GM19455 (cell line): ENCODE results near the gene SLC10A2.

ENCODE experiments used
- ATAC-seq: cut with Tn5 transposase; IDR thresholded peaks from one replicate; pipeline ENCODE4 v1.9.1; 2021; ENCODE audit not compliant: unreplicated experiment

The SLC10A2 gene

DNA sequence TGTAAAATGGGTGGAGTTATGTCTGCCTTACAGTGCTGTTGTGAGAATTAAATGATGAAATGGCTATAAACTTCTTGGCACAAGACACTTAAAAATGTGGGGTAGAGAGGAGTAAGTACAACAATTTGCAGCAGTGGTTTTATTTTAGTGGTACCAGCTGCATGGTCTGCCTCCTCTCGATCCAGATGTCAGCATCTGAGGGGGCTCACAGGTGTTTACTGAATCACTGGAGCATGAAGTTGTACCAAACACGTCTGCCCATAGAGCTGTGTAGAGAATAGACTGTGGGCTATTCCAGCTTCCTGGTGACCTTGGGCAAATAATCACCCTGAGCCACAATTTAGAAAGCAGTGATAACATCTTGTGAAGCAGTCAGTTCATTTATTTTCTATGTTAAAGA, 11.1 kb downstream of the SLC10A2 start:
- no peak for ATAC-seq

DNA sequence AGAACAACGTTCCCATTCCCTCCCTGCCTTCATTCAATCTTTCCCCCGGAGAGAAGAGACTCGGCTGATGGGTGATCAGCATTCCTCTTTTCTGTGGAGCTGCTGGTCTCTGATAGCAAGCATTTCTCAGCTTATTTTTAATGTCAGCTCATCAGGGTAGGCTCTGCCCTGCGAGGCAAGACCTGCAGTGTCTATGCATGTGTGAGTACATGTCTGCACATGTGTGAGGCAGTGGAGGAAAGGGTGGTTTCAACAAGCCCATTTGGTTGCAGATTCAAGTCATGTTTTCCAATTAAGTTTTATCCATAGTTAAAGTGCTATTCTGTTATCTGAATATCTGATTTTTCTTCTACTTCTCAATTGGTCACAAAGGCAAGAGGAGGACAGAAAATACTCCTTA, 19.5 kb downstream of the SLC10A2 start:
- ATAC-seq, result no peak

DNA sequence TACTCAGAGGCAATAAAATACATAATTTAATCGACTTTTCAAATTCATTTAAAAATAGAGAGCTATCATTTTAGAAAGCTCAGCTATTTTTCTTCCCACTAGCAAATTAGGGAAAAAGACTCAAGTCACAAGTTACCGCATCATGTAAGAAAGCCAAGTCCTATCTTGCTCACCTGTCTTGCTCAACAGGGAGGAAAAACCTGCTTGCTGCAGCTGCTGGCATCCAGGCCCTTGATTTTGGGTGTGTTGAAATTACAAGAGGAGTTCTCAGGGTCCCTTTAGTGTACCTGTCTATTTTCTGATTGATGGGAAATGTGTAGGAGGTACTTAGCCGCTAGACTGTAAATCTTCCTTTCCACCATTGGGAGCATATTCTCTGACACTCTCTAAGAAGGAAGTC, 22.2 kb downstream of the SLC10A2 start:
- no peak for ATAC-seq

DNA sequence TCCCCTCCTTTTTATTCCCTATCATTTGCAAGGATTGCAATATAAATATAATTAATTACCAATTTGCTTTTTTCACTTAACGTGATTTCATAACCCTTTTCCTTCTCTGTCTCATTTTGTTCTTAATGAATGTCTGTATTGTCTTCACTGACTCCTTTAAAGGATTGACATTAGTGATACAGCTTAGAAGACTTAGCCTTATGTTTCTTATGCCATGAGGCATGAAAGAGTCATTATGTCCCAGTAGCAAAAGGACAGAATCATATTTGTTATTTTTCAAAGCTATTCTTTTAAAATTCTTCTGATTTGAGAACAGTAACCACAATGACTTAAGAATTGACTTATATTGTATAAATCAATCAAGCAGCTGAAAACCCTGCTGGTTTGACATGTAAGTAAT, 26.2 kb downstream of the SLC10A2 start:
- ATAC-seq, result no peak

DNA sequence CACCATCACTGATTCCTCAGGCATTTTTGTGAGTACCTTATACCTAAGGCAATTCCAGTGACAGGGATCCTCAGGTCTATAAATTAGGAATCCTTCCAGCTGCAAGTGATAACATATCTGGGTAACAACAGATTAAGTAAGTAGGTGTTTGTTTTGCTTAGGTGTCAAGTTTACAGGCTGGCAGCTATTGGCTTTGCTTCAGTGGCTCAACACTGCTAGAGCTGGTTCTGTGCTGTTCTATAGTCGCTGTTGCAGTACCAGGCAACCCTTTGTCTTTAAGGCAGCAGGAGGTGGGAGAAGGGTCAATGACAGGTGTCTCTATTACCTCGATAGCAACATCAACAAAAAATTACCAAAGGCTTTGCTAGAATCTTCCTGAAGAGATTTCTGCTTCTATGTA, 27.0 kb downstream of the SLC10A2 start:
- ATAC-seq, result no peak

DNA sequence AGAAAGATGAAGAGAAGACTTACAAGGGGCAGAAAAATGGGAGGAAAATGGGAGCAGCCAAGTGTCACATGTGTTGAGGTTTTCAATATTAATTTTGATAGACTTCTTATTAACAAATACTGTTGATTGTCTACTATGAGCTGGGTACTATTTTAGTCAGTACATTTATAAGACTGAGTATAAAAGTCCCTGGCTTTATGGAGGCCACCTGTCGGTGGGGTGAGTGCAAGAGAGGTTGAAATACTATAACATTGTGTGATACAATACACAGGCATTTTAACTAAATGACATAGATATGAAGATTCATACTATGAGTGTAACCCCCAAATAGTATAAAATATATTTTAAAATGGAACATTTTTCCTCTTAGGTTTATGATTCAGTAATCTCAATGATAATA, 29.9 kb downstream of the SLC10A2 start:
- ATAC-seq, result no peak

DNA sequence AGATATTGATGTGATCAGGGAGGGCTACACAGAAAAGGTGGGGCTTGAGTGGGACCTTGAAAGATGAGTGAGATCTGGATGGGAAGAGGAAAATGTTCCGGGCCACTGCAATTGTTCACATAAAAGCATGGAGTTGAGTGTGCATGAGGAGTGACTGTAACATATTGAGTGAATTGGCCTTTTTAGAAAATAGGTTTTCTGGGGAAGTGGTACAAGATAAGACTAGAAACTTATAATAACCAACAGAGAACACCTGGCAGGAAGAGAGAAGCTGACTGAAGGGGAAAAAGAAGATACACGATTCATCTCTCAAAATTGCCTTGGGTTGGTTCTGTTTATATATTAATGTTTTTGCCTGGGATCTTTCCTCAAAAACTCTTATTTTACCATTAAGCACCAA, 32.2 kb downstream of the SLC10A2 start:
- no peak for ATAC-seq

DNA sequence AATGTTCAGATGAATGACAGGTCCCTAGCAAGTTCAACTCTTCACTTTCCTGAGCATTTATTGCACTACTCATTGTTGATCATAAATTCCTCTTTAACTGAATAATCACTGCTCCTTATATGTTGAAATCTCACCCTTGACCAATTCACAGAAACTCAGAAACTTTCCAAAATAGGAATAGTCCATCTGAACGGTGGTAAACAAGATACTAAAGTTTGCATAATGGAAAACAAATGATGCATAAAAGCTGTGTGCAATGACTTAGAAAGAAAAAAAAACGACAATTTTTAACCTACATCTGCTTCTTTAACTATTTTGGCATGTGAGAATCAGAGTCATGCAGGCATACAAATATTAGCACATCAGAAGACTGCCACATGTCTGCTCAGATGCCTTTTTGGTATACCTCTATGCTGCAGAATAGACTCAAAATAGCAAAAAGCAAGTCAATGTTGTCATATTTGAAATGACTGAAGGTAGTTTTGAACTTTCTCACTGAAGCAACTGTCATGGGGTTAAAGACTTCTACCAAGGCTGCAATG, 34.8 kb downstream of the SLC10A2 start:
- ATAC-seq, result peak; percentile 87

DNA sequence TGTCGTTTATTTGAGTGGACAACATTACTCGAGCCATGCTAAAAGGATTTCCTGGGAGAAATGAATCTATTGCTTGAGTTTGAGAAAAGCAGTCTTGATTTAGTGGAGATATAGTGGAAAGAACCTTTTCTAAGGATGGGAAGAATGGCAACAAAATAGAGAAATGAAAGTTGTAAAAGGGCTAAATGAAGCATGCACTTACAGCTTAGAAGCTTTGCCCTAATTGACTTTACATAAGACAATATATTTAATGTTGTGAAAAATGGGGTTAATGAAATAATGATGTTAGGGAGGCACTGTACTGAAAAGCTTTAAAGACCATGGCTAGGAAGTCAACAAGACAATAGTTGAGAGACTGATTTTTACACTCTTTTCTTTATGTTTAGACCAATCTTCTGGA, 35.4 kb downstream of the SLC10A2 start:
- ATAC-seq, result no peak

DNA sequence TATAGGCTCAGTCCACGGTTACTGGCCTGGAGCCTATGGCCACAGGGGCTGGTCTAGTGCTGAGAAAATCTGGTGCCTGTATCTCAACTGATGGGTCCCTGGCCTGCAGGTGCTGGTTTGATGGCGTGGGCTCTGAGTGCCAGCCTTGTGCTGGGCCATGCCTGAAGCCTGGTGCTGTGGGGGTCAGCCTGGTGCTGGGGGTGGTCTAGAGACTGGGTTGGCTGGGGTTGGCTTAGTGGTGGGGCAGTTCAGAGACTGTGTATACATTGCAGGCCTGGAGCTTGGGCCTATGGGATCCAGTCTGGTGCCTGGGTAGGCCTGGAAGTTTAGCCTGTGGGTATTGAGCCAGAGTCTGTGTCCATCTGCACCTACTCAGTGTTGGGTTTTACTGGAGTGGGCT, 36.4 kb downstream of the SLC10A2 start:
- no peak for ATAC-seq

DNA sequence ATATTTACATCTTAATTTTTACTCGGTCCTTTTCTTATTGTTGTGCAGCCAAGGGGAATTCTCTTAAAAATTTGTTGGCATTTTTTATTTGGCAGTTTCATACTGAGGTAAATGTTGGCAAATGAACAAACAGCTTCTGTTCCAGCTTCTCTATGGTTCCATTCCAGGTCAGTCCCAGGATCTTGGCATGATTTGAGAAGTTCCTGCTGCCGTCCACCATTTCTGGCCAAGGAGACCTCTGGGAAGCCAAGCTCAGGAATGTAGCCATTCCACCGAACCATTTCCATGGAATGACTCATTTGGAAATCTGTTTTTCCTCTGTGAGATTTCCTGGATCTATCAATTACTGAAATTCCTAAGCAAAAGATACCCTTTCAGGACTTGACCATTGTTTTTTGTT, 43.9 kb downstream of the SLC10A2 start:
- ATAC-seq, result no peak

DNA sequence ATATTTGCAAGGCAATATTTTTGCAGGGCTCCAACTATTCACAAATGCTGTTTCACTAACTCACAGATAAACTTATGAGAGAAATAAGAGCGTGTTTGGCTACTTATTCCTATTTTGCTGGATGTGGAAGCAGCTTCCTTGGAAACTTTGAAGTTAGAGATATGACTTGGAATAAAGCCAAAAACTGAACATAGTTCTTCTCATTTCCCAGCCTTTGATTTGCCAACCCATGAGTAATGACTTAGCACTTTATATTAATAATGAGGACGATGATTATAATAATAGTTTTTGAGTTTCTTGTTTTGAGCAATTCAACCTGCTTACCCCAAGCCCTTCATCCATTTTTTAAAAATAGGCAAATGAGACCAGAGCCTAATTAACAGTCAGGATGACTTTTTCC, 47.7 kb downstream of the SLC10A2 start:
- no peak for ATAC-seq

DNA sequence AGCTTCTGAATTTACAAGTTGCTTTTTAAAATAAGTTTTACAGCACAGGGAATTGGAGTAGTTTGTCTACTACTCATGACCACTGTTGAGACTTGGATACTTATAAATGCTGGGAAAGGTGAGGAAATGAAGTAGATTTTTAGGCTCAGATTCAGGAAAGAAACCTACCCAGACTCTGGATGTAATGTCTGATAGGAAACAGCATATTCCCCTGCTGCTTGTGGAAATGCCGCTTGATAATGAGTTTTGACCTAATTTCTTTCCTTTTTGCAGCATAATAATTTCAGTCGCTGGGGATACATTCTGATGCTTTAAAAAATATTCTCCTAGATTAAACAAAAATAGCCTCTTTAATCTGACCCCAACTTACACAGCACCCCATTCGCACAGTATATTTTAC, 53.6 kb downstream of the SLC10A2 start:
- ATAC-seq, result no peak

DNA sequence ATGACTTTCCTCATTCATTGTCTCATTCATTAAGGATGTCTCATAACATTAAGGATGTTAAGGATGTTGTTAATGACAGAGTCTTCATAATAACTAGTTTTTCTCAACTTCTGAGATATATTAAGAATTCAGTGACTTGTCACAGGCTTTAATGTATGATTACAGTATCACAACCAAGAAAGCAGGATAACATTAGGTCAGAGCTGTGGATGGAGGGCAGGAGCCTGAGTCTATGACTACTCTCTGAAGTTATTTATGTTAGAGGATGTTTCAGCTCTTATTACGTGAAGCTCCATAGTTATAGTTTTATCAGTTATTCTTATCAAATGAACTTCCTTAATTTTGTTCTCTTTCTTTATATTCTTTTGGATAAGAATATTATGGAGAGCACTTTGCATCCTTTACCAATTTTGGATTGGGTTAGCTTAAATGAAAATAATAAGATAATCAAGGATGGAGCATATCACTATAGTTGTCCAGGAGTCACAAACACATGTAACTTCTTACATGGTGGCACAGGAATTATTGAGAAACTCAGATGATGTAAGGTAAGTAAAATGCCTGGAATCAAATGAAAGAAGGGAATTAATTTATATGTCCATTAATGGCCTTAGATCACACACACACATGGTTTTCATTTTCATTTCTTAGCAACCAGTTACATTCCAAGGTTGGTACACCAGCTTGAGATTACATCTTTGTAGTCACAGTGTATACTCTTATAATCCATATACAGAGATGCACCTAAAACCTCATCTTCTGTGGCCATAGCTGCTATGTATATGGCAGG, 57.0 kb downstream of the SLC10A2 start:
- ATAC-seq, result no peak

DNA sequence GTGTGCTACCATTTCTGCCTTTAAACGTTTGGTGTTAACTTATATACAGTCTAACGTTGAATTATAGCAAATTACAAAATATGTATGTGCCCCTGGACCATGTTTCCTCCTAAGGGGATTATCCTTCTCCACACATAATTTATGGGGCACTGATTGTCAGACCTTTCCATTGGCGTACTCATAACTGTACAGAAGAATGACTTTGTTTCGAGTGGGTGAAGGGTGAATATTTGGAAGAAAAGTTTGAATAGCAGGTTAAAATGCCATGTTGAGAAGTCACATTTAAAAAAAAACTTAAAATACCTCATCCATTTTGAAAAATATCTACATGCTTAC, 58.8 kb downstream of the SLC10A2 start:
- peak; percentile 39 for ATAC-seq

DNA sequence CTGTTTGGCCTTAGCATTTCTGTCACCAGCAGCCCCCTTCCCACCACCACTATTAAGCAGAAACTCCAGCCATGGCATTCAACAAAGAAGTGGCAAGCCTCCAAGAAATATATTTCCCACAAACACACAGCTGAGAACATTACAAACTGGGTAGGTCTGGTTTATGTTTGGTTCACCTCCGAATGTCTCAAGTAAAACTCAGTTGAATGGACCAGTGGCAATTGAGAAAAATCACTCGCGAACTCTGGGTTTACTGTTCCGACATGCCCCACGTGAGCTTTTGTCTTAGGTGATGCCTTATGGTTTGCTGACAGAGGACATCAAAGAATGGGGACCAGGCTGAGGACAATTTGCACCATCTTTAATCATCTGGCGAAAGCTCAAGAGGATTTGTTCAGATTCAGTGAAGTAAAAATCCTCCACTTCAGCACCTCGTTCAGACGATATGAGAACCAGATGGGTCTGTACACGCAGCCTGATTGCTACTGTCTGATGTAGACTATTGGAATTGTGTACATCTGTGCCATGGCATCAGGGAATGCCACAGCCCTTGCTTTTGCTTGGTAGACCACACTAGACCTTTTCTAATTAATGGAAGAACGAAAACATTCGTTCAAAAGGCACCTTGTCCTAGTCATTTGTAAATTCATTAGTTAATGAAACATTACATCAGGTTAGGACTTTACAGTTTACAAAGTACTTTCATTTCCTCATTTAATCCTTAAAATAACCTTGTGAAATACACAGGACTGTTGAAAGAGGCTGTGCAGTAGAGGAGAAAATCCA, 59.4 kb downstream of the SLC10A2 start:
- ATAC-seq, result peak; percentile 87

DNA sequence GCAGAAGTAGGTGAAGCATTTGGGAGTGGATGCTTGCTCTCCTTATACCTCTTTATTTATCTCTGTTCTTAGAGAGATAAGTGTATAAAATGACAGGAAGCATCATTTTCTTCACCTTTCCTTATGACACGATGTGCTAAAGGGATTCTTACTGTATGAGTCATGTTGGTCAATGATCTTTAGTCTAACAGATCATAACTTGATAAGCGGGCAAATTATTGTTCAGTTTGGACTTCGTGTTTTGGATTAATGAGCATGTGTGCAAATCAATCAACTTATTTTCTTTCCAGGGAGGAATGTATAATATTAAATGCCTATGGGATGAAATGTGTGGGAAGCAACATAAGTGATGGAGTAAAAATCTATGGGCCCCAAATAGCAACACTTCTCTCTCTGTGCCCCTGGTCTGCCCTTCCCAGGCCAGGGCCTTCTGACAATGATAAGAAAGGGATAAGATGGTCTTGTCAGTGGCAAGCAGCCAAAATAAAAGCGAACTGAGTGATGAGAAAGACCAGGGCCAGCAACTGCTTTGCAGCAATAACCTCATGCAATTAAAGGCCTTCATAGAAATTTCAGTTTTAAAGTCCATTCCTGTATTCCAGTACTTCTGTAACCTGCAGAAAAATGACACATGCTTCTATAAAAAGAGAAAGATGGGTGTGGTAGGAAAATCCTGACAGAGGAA, 61.4 kb downstream of the SLC10A2 start:
- no peak for ATAC-seq

DNA sequence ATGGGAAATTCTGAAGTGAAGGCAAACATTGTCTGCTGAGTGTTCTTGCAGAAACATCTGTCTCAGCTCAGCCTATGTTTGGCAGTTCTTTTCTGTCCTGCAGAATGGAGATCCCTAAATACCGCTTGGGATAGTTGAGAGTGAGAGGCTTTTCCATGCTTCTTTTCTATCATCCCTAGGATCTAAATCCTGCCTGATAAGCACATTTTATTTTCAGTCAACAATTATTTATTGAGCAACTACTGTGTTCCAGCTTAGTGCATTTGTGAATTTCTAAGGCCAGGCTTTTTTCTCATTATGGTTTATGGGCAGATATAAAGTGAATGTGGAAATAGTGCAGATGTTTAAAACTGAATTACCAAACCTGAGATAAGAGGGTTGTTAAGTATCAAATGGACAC, 62.6 kb downstream of the SLC10A2 start:
- ATAC-seq, result no peak

DNA sequence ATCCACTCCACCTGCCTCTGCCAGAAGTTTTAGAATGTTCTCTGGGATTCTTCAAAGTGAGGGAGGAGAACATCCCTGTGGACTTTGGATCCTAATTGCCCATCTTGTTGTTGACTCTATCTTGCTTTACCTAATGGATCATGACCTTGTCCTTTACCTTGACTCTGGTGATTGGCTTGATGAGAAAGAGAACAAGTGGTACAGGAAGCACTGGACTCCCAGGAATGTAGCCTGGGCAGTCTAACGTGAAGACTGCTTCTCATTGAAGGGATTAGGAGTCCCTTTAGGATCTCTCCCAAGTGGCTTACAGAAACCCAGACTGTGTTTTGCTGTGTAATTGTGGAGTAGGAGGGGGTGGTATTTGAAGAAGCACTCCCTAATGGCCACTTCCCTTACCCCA, 63.9 kb downstream of the SLC10A2 start:
- ATAC-seq, result no peak

DNA sequence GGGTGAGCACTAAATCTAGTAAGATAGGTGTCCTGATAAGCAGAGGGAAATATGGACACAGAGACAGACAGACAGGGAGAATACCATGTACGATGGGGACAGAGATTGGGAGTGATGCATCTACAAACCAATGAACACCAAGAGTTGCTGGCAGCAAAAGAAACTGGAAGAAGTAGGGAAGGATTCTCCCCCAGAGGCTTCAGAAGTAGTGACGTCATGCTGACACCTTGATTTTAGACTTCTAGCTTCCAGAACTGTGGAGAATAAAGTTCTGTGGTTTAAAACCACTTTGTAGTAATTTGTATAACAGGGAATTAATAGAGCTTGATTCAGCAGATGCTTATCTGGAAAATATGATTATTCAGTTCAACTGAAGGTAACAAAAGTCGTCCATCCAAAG, 66.1 kb downstream of the SLC10A2 start:
- ATAC-seq, result no peak

DNA sequence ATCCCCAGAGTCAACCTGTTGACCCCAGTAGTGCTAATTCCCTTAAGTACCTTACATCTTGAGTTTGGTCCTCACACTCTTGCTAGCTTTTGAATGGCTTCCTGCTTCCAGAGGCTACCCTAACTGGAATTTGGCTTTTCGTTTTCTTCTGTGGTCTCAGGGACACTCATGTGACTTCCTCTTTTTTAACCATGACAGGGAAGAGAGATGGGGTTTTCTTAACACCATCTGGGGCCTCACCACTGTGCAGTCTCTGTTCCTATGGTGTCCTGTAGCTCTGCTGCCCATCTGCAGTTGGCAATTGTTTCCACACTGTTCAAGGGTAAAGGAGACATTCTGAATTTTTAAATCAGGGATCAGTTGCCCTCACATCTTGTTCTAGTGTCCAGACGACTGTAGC, 66.7 kb downstream of the SLC10A2 start:
- no peak for ATAC-seq
